Tibial artery (tissue), 4 donors: Measurements from ENCODE around the gene MCF2L2.

Experiments used
- DNase-seq, 2 donors: peaks; one replicate each; pipeline ENCODE4 v3.0.0-alpha.2; 2019
- H3K27ac ChIP-seq, 2 donors: fragments of 200-600 bp; sonication (generic) in 1 of 2; 1 replicate in 1 of 2; 2 replicates in 1 of 2; pipeline ENCODE4 v1.5.1; 2018 to 2019; ENCODE audit warnings: mild to moderate bottlenecking in 1 of 2
- H3K27me3 ChIP-seq, 2 donors: fragments of 200-600 bp; sonication (generic) in 1 of 2; one replicate each; pipeline versions ENCODE4 v1.5.1 to v1.6.0; 2016 to 2019
- H3K36me3 ChIP-seq, 3 donors: fragments of 200-600 bp; sonication (generic) in 2 of 3; one replicate each; pipeline ENCODE4 v1.5.1; 2016 to 2019; ENCODE audit warnings: mild to moderate bottlenecking in 2 of 3
- H3K4me1 ChIP-seq, 4 donors: fragments of 200-600 bp; sonication (generic) in 2 of 4; 1 replicate in 3 of 4; 2 replicates in 1 of 4; pipeline ENCODE4 v1.5.1; 2016 to 2019
- H3K4me3 ChIP-seq, 2 donors: fragments of 200-600 bp; sonication (generic) in 1 of 2; 1 replicate in 1 of 2; 2 replicates in 1 of 2; pipeline ENCODE4 v1.5.1; 2018 to 2019; ENCODE audit warnings: mild to moderate bottlenecking in 2 of 2
- H3K9me3 ChIP-seq, 3 donors: fragments of 200-600 bp; sonication (generic) in 1 of 3; one replicate each; pipeline ENCODE4 v1.5.1; 2016 to 2019
- intact Hi-C: fragments of 100-400 bp; cut with DNase I; formaldehyde crosslinking; loops from one replicate; pipeline ENCODE4 v1.15.0; 2023; ENCODE audit warnings: low total_unique reads
- TF ChIP-seq, protein P1 (sequence below), 2 experiments: fragments of 200-600 bp in 1 of 2; fragments of 450-650 bp in 1 of 2; IDR thresholded peaks; one replicate each; pipeline ENCODE4 v1.5.1; 2017 to 2019; ENCODE audit warnings: antibody characterized with exemption in 2 of 2, mild to moderate bottlenecking in 1 of 2, moderate library complexity in 1 of 2

Gene MCF2L2

GRCh38 chr3:183198939-183199338, 229.5 kb downstream of the MCF2L2 start:
- Histone ChIP-seq H3K4me1 (no peaks in the 10 kb centered on the region), H3K9me3 (peaks cover 0 to 10% (median 0%) of the 10 kb centered on the region in 3 donors), H3K27ac (no peak overlapping the region), H3K36me3 (no peaks in the 10 kb centered on the region), H3K4me3 (no peak overlapping the region), H3K27me3 (no peaks in the 10 kb centered on the region)
- TF ChIP-seq, protein P1, sequence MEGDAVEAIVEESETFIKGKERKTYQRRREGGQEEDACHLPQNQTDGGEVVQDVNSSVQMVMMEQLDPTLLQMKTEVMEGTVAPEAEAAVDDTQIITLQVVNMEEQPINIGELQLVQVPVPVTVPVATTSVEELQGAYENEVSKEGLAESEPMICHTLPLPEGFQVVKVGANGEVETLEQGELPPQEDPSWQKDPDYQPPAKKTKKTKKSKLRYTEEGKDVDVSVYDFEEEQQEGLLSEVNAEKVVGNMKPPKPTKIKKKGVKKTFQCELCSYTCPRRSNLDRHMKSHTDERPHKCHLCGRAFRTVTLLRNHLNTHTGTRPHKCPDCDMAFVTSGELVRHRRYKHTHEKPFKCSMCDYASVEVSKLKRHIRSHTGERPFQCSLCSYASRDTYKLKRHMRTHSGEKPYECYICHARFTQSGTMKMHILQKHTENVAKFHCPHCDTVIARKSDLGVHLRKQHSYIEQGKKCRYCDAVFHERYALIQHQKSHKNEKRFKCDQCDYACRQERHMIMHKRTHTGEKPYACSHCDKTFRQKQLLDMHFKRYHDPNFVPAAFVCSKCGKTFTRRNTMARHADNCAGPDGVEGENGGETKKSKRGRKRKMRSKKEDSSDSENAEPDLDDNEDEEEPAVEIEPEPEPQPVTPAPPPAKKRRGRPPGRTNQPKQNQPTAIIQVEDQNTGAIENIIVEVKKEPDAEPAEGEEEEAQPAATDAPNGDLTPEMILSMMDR (IDR thresholded peaks at IDR 0.05) = no peak
- DNase-seq = no peak
- intact Hi-C loops = no loop called here

DNA sequence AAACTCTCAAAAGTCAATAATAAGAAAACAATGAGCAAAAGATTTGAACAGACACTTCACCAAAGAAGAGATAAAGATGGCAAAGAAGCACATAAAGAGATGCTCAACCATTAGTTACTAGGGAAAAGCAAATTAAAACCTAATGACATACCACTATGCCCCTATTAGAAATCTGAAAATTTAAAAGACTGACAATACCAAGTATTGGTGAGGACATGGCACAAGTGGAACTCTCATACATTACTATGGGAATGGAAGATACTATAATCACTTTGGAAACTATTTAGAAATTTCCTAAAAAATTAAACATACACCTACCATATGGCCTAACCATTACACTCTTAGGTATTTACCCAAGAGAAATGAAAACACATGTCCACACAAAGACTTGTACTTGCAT, 230.7 kb downstream of the MCF2L2 start:
- no peak for DNase-seq
- intact Hi-C loops = no loop called here

GRCh38 chr3:183195266-183195665, 233.2 kb downstream of the MCF2L2 start:
- intact Hi-C loops = no loop called here
- no peak overlapping the region for H3K4me3 ChIP-seq
- H3K4me1 ChIP-seq = no peaks in the 10 kb centered on the region
- H3K27ac ChIP-seq = no peak overlapping the region
- H3K36me3 ChIP-seq = no peaks in the 10 kb centered on the region
- no peaks in the 10 kb centered on the region for H3K27me3 ChIP-seq
- TF ChIP-seq, protein P1 (IDR thresholded peaks at IDR 0.05) = no peak
- no peaks in the 10 kb centered on the region for H3K9me3 ChIP-seq
- no peak for DNase-seq

More for the DNA sequence above, 230.7 kb downstream of the MCF2L2 start:
- H3K4me3 ChIP-seq = no peak overlapping the region
- no peaks in the 10 kb centered on the region for H3K4me1 ChIP-seq
- peaks cover 0 to 5% (median 0%) of the 10 kb centered on the region in 3 donors for H3K9me3 ChIP-seq
- H3K36me3 ChIP-seq = no peaks in the 10 kb centered on the region
- H3K27me3 ChIP-seq = no peaks in the 10 kb centered on the region
- no peak overlapping the region for H3K27ac ChIP-seq
- TF ChIP-seq, protein P1 (IDR thresholded peaks at IDR 0.05) = no peak

DNA sequence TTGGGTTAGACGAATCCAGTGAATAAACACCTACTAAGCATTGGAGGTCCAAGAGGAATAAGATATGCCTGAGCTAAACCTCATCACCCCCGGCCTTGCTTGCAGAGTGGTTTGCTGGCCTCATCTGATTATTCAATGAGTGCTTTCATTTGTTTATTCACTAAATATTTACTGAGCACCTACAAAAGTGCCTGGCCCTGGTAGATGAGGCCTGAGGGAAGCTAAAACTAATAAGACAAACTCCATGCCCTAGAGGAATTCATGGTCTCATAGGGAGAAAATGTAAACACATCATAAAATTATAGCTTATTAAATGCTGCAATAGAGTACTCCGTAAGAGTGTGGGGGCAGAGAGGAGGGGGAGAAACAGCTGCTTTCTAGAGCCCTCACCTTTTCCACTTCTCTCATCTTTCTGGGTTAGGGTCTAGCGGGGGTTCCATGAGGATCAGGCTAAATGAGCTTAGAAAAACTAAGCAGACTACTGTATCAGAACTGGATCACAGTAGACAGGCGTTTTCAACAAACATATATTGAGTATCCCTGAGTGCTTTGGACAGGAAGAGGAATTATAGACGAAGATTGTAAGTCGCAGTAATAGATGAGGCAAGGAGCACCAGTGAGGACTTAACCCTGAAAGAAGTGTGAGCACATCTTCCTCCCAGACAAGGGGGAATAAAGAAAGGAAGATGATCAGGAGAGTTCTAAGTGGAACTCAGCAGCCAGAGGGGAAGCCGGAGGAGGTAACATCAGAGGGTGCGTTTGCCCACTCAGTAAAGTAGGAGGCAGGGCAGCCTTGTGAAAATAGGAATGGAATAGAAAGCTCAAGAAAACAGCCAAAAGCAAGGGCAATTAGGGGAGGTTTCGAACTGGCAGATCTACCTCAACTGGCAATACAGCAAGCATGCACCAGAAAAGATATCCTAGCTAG, 234.4 kb downstream of the MCF2L2 start:
- no peaks in the 10 kb centered on the region for H3K9me3 ChIP-seq
- H3K4me1 ChIP-seq = no peaks in the 10 kb centered on the region
- intact Hi-C loops = no loop called here
- H3K36me3 ChIP-seq = no peaks in the 10 kb centered on the region
- DNase-seq = no peak
- H3K27me3 ChIP-seq = no peaks in the 10 kb centered on the region
- no peak overlapping the region for H3K27ac ChIP-seq
- TF ChIP-seq, protein P1 (IDR thresholded peaks at IDR 0.05) = no peak
- no peak overlapping the region for H3K4me3 ChIP-seq

GRCh38 chr3:183192650-183193300, 235.6 kb downstream of the MCF2L2 start:
- Histone ChIP-seq H3K4me3 (no peak overlapping the region), H3K27ac (no peak overlapping the region), H3K4me1 (no peaks in the 10 kb centered on the region), H3K27me3 (no peaks in the 10 kb centered on the region), H3K36me3 (no peaks in the 10 kb centered on the region), H3K9me3 (no peaks in the 10 kb centered on the region)
- TF ChIP-seq, protein P1 (IDR thresholded peaks at IDR 0.05) = no peak
- no peak for DNase-seq
- intact Hi-C loops = no loop called here
